ENCODE results near the gene ARX. TPM values are rescaled to one million over a fixed set of nuclear protein-coding genes. Genes with fewer than 3 reads are reported as not detected.

Gene ARX
- total RNA-seq = under 1 TPM in 1 of 2 donors, not detected in 1; 0.09 TPM
- 0.82 TPM for polyA plus RNA-seq (2013, experiment 1 of 2)
- polyA plus RNA-seq (2013, experiment 2 of 2) = 0.54 TPM
- long read RNA-seq, experiment 1 = 0 reads
- long read RNA-seq, experiment 2 = 0 reads
- long read RNA-seq, experiment 3 = 0 reads
- long read RNA-seq, experiment 4 = 0 reads

DNA sequence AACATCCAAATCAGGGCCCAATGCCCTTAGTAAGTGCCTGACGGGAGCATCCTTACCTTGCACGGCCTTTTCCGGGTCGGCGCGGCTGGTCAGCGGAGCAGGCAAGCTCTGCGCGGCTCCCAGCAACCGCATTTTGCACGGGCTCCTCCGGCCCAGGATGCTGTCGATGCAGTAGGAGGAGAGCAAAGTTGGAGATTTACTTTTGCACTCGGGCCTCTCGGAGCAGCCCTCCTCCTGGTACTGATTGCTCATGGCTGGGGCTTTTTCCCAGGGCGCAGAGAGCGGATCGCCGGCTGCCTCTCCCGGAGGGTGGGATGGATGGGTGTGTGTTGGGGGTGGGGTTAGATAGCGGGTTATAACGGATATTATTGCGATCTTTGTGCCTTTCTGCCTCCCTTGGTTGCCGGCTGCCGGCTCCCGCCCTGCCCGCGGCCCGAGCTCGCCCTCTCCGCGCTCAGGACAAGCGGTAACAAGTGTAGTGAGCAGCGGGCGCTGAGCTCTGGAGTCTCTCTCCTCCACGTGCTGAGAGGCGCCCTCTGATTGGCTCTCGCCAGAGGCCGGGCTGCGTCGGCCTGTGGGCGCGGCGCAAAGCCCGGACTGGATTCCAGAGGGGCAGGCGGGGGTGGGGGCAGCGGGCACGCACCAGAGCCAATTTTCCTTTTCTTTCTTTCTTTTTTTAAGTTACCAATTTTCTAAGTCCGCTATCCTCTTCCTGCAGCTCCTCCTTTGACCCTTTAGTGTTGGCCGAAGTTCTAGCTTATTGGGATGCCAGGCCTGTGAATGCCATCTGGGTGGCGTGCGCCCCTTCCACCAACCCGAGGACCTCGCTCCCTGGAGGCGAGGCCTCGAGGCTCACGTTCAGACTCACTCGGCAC is at the start of gene ARX:
TSS of gene ARX (minus strand) at position 480 of the 875 bp plus-strand sequence. CDS start at position 252, 228 bp downstream.
- no peak within 1 kb of the TSS for H3K27ac ChIP-seq (ENCODE audit: low read depth, low read length)
- TF ChIP-seq, protein P1, sequence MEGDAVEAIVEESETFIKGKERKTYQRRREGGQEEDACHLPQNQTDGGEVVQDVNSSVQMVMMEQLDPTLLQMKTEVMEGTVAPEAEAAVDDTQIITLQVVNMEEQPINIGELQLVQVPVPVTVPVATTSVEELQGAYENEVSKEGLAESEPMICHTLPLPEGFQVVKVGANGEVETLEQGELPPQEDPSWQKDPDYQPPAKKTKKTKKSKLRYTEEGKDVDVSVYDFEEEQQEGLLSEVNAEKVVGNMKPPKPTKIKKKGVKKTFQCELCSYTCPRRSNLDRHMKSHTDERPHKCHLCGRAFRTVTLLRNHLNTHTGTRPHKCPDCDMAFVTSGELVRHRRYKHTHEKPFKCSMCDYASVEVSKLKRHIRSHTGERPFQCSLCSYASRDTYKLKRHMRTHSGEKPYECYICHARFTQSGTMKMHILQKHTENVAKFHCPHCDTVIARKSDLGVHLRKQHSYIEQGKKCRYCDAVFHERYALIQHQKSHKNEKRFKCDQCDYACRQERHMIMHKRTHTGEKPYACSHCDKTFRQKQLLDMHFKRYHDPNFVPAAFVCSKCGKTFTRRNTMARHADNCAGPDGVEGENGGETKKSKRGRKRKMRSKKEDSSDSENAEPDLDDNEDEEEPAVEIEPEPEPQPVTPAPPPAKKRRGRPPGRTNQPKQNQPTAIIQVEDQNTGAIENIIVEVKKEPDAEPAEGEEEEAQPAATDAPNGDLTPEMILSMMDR (conservative IDR thresholded peaks at IDR 0.05) = no peak
- H3K27ac Mint-ChIP-seq = no peak within 1 kb of the TSS
- peaks cover 31% of the 10 kb centered on the region for H3K4me1 Mint-ChIP-seq
- no peaks in the 10 kb centered on the region for H3K36me3 ChIP-seq (ENCODE audit: control insufficient read depth, insufficient read depth, low read length)
- no peaks in the 10 kb centered on the region for H3K4me1 ChIP-seq (ENCODE audit: control insufficient read depth, insufficient read depth, low read length)
- no peaks in the 10 kb centered on the region for H3K36me3 Mint-ChIP-seq (ENCODE audit: low read depth)
- no peak within 1 kb of the TSS for H3K9ac ChIP-seq (ENCODE audit: extremely low read depth, low read length, poor library complexity, severe bottlenecking)
- H3K4me3 ChIP-seq (ENCODE audit: low read length) = no peak within 1 kb of the TSS
- H3K27me3 ChIP-seq (ENCODE audit: control insufficient read depth, insufficient read depth, low read length, poor library complexity, severe bottlenecking) = peaks cover 98% of the 10 kb centered on the region
- DNase-seq = peak; percentile 96
- WGBS, 2 experiments (ENCODE audit: insufficient coverage in 1 of 2, insufficient read length in 1 of 2) = 2 to 9% methylated on average over 6 to 55 of the region's 58 CpGs
- H3K27me3 Mint-ChIP-seq (ENCODE audit: insufficient read depth) = peaks cover 95% of the 10 kb centered on the region
- peak within 1 kb of the TSS; percentile 25 for H3K4me3 Mint-ChIP-seq
- no peaks in the 10 kb centered on the region for H3K9me3 Mint-ChIP-seq
- no peaks in the 10 kb centered on the region for H3K9me3 ChIP-seq (ENCODE audit: control insufficient read depth, low read length)

DNA sequence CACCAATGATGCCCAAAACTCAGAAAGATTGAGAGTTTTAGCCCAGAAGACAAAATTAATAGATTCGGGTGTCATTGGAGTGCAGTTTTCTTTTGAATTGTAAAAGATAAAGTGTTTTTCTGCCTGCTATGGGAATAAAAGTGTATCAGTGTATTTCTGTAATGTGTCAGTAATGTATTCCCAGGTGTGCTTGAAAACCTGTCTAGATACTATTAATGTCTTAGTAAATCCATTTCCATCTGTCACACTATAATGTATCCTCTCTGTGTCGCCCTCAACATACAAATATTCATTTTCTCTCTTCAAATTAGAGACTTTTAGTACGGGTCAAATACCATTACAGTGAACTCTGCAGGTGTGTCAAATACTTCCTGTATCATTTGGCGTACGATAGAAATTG is 43.5 kb upstream of the ARX start:
- no peak overlapping the region for H3K27ac ChIP-seq (ENCODE audit: low read depth, low read length)
- Mint-ChIP-seq H3K9me3 (peaks cover 5% of the 10 kb centered on the region), H3K27me3 (ENCODE audit: insufficient read depth) (no peaks in the 10 kb centered on the region), H3K36me3 (ENCODE audit: low read depth) (no peaks in the 10 kb centered on the region), H3K4me3 (no peak overlapping the region), H3K27ac (no peak overlapping the region), H3K4me1 (no peaks in the 10 kb centered on the region)
- no peaks in the 10 kb centered on the region for H3K9me3 ChIP-seq (ENCODE audit: control insufficient read depth, low read length)
- H3K36me3 ChIP-seq (ENCODE audit: control insufficient read depth, insufficient read depth, low read length) = no peaks in the 10 kb centered on the region
- WGBS, 2 experiments (ENCODE audit: insufficient coverage in 1 of 2, insufficient read length in 1 of 2) = 89 to 91% methylated on average over 4 to 5 of the region's 5 CpGs
- H3K4me1 ChIP-seq (ENCODE audit: control insufficient read depth, insufficient read depth, low read length) = no peaks in the 10 kb centered on the region
- TF ChIP-seq, protein P1 (conservative IDR thresholded peaks at IDR 0.05) = no peak
- no peak for DNase-seq
- H3K27me3 ChIP-seq (ENCODE audit: control insufficient read depth, insufficient read depth, low read length, poor library complexity, severe bottlenecking) = no peaks in the 10 kb centered on the region
- H3K4me3 ChIP-seq (ENCODE audit: low read length) = no peak overlapping the region
- no peak overlapping the region for H3K9ac ChIP-seq (ENCODE audit: extremely low read depth, low read length, poor library complexity, severe bottlenecking)

DNA sequence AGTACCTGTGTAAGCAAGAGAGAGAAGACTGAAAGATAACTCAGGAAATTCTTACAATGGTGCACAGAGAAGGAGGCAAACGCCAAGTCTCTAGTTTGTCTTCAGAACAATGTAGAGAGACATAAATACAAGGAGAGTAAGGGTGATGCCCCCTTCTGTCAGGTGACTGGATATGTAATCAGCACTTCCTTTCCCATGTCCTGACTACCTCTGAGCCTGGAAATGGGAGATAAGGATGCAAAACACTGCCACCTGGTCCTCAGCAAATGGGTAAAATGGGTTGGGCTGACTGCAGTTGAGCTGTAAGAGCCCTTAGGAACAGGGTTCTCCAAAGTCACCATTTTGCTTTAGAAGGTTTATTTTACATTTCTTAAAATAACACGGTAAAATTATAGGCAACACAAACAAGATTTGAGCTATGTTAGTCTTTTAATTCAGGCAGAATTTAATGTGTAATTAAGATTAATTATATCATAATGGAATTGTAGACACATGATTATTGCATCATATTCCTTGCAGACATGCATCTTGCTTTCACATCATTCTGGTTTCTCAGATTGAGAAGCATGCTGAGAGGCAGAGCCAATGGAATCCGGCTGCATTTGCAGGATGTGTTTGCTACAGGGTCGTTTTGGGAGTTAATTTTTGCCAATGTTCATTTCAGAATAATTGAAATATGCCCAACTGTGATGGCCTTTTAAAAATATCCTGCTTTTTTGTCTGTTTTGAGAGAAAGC is 37.2 kb upstream of the ARX start:
- Histone ChIP-seq H3K9me3 (ENCODE audit: control insufficient read depth, low read length) (no peaks in the 10 kb centered on the region), H3K27me3 (ENCODE audit: control insufficient read depth, insufficient read depth, low read length, poor library complexity, severe bottlenecking) (no peaks in the 10 kb centered on the region), H3K36me3 (ENCODE audit: control insufficient read depth, insufficient read depth, low read length) (no peaks in the 10 kb centered on the region), H3K9ac (ENCODE audit: extremely low read depth, low read length, poor library complexity, severe bottlenecking) (no peak overlapping the region), H3K4me1 (ENCODE audit: control insufficient read depth, insufficient read depth, low read length) (no peaks in the 10 kb centered on the region), H3K27ac (ENCODE audit: low read depth, low read length) (no peak overlapping the region), H3K4me3 (ENCODE audit: low read length) (no peak overlapping the region)
- no peaks in the 10 kb centered on the region for H3K27me3 Mint-ChIP-seq (ENCODE audit: insufficient read depth)
- peaks cover 7% of the 10 kb centered on the region for H3K9me3 Mint-ChIP-seq
- no peaks in the 10 kb centered on the region for H3K36me3 Mint-ChIP-seq (ENCODE audit: low read depth)
- TF ChIP-seq, protein P1 (conservative IDR thresholded peaks at IDR 0.05) = peak; percentile 16
- peak; percentile 72 for DNase-seq
- peaks cover 33% of the 10 kb centered on the region for H3K4me1 Mint-ChIP-seq
- 83 to 86% methylated on average over 2 to 3 of the region's 4 CpGs for WGBS, 2 experiments (ENCODE audit: insufficient coverage in 1 of 2, insufficient read length in 1 of 2)
- H3K27ac Mint-ChIP-seq = peak overlapping the region; percentile 54
- H3K4me3 Mint-ChIP-seq = no peak overlapping the region

All from endodermal cell (in vitro differentiated cells).